ENCODE measurements around the gene ESAM. TPM values are rescaled to one million over a fixed set of nuclear protein-coding genes. Genes with fewer than 3 reads are reported as not detected.

Gene ESAM
- total and polyA plus RNA-seq, 2 of the 8 experiments (the other 6 are each of a cell fraction or from before 2014, with no cell fraction given), result 0.09 TPM; not detected in 1

- no peak overlapping the region for H2AK5ac ChIP-seq (ENCODE audit: low read depth, low read length)
- H2BK5ac ChIP-seq (ENCODE audit: low read depth, low read length), result peak overlapping the region; percentile 32; the same call in 1 of the 2 replicates
- peaks cover 18 to 46% (median 37%) of the 10 kb centered on the region in 4 experiments for H3K27me3 ChIP-seq (replicated peaks in 1 of 4; ENCODE audit: control insufficient read depth in 3 of 4, extremely low read depth in 1 of 4, insufficient read depth in 3 of 4, low read length in 3 of 4)
- H3K79me1 ChIP-seq (ENCODE audit: low read depth, low read length), result no peaks in the 10 kb centered on the region
- H2BK120ac ChIP-seq (replicated peaks; ENCODE audit: low read depth, low read length), result no peak overlapping the region
- H2BK15ac ChIP-seq (ENCODE audit: low read length), result peak overlapping the region; percentile 96; the same call in 1 of the 2 replicates
- no peaks in the 10 kb centered on the region; the same call in 1 of the 2 replicates for H3K23me2 ChIP-seq (ENCODE audit: low read depth, low read length)
- no peak overlapping the region for H3K56ac ChIP-seq (replicated peaks; ENCODE audit: insufficient read length, low read depth, low read length)
- no peaks in the 10 kb centered on the region for H3K36me3 ChIP-seq (ENCODE audit: control insufficient read depth in 2 of 4, insufficient read depth in 4 of 4, low read length in 3 of 4)
- no peak for FAIRE-seq
- ChIA-PET POLR2A (ENCODE audit: partially characterized antibody) (interaction anchor here (1.3 to 2.5 kb wide), 3 partner anchors 9 to 13 kb away, joined by 3 to 11 read pairs (median 3); no protein-coding TSS in a partner anchor), CTCF (ENCODE audit: partially characterized antibody) (interaction anchor here (1.0 to 4.1 kb wide), 16 partner anchors 12 to 151 kb away, joined by 3 to 20 read pairs (median 6); partner anchors contain the start of genes ESAM, NRGN, SIAE and SPA17)
- 0 out of 7 replicates have a peak overlapping the region, but pooled peaks of 1 of the 4 experiments have one; percentile 40 for H3K9ac ChIP-seq (replicated peaks in 1 of 4; ENCODE audit: extremely low read depth in 1 of 4, low read depth in 3 of 4, low read length in 3 of 4)
- H2BK12ac ChIP-seq (ENCODE audit: low read depth, low read length), result peak overlapping the region; percentile 53; the same call in 1 of the 2 replicates
- no peak overlapping the region for H4K5ac ChIP-seq (ENCODE audit: insufficient read length, low read depth, low read length)
- peak overlapping the region in 1 of 4 experiments; percentile 12; a peak in 1 of 8 replicates for H3K4me3 ChIP-seq (ENCODE audit: extremely low read depth in 1 of 4, insufficient read depth in 2 of 4, low read depth in 3 of 4, low read length in 4 of 4)
- H3K9me3 ChIP-seq (ENCODE audit: insufficient read depth in 2 of 2, low read depth in 1 of 2, low read length in 1 of 2), result no peaks in the 10 kb centered on the region
- H2BK20ac ChIP-seq (ENCODE audit: low read length), result no peak overlapping the region; the same call in 1 of the 2 replicates
- H3K18ac ChIP-seq (ENCODE audit: extremely low read depth, low read length), result peak overlapping the region; percentile 49; the same call in 1 of the 2 replicates
- H3K23ac ChIP-seq (ENCODE audit: insufficient read length), result no peak overlapping the region
- WGBS, 2 experiments (ENCODE audit: extremely low coverage in 1 of 2, insufficient coverage in 1 of 2, insufficient read length in 1 of 2, insufficient replicate concordance in 2 of 2, low coverage in 1 of 2, low lambda C conversion rate in 2 of 2, missing lambda C conversion rate in 1 of 2), result 52% methylated on average over 14 of the region's 14 CpGs; no CpG with 5 or more reads in 1 of the 2 experiments
- peak overlapping the region; percentile 47 to 52 for H3K4me2 ChIP-seq (ENCODE audit: insufficient read depth in 1 of 2, low read depth in 2 of 2, low read length in 2 of 2)
- no peak for TF ChIP-seq JUN (IDR thresholded peaks at IDR 0.05; ENCODE audit: low read depth, low read length)
- TF ChIP-seq RBBP5 (IDR thresholded peaks at IDR 0.05; ENCODE audit: borderline replicate concordance, low read depth, low read length), result no peak
- no peak for TF ChIP-seq MAFK (IDR thresholded peaks at IDR 0.05; ENCODE audit: low read depth, low read length)
- TF ChIP-seq FOSL1 (IDR thresholded peaks at IDR 0.05; ENCODE audit: insufficient read depth, low read depth, low read length), result no peak
- H3K79me2 ChIP-seq (ENCODE audit: control insufficient read depth in 1 of 2, insufficient read depth in 2 of 2, low read length in 2 of 2), result no peaks in the 10 kb centered on the region
- H3K27ac ChIP-seq (ENCODE audit: low read depth, low read length), result no peak overlapping the region
- H4K91ac ChIP-seq (replicated peaks; ENCODE audit: insufficient read length, low read length), result no peak overlapping the region
- peaks cover 0 to 2% of the 10 kb centered on the region in 2 experiments for H4K20me1 ChIP-seq (replicated peaks in 1 of 2; ENCODE audit: control insufficient read depth in 1 of 2, insufficient read depth in 2 of 2, low read length in 2 of 2)
- no peak for DNase-seq (ENCODE audit: low read depth in 1 of 2, low spot score in 2 of 2)
- H3K14ac ChIP-seq (ENCODE audit: insufficient read length), result no peak overlapping the region
- H2AFZ ChIP-seq (ENCODE audit: low read length), result peak overlapping the region; percentile 76
- H3K4me1 ChIP-seq (replicated peaks in 1 of 4; ENCODE audit: control insufficient read depth in 3 of 4, insufficient read depth in 4 of 4, low read length in 3 of 4), result peaks cover 8 to 15% (median 10%) of the 10 kb centered on the region in 4 experiments
- no peak overlapping the region for H3K4ac ChIP-seq (replicated peaks; ENCODE audit: insufficient read length, low read depth, low read length)
- H4K8ac ChIP-seq (ENCODE audit: extremely low read depth, insufficient read depth, low read length), result peak overlapping the region; percentile 39; the same call in 1 of the 2 replicates
Measured at GRCh38 chr11:124724979-124725718, 36.9 kb downstream of the ESAM start.
